Effector memory CD8-positive, alpha-beta T cell (primary cell): Measurements from ENCODE around the gene KBTBD12.

ENCODE experiments used
- ATAC-seq: fragments of 150-1000 bp; cut with Tn5 transposase; replicated peaks from 2 replicates; pipeline ENCODE4 v1.10.0; 2021; ENCODE audit warnings: mild to moderate bottlenecking, moderate library complexity
- DNase-seq, 3 experiments: peaks; one replicate each; pipeline ENCODE4 v3.0.0; 2021
- H3K27ac Mint-ChIP-seq, 2 donors: one replicate each; pipeline ENCODE4 v1.8.0; 2022; ENCODE audit warnings: mild to moderate bottlenecking in 2 of 2, mixed read lengths in 2 of 2, moderate library complexity in 2 of 2
- H3K27me3 Mint-ChIP-seq, 2 donors: one replicate each; pipeline ENCODE4 v1.8.0; 2022; ENCODE audit warnings: mixed read lengths in 2 of 2
- H3K36me3 Mint-ChIP-seq: one replicate; pipeline ENCODE4 v1.8.0; 2022; ENCODE audit warnings: mild to moderate bottlenecking, moderate library complexity, mixed read lengths; ENCODE audit not compliant: insufficient read depth
- H3K4me1 Mint-ChIP-seq, 2 donors: one replicate each; pipeline ENCODE4 v1.8.0; 2022; ENCODE audit warnings: low read depth in 2 of 2, mixed read lengths in 2 of 2
- H3K4me3 Mint-ChIP-seq, 2 donors: one replicate each; pipeline ENCODE4 v1.8.0; 2022; ENCODE audit warnings: mild to moderate bottlenecking in 2 of 2, mixed read lengths in 2 of 2, moderate library complexity in 2 of 2
- H3K9me3 Mint-ChIP-seq, 2 donors: one replicate each; pipeline ENCODE4 v1.8.0; 2022; ENCODE audit warnings: mixed read lengths in 2 of 2

The KBTBD12 gene

GRCh38 chr3:127986803-127987202 is 71.8 kb downstream of the KBTBD12 start:
- Mint-ChIP-seq H3K4me3 (no peak overlapping the region), H3K36me3 (no peaks in the 10 kb centered on the region), H3K27ac (no peak overlapping the region), H3K4me1 (no peaks in the 10 kb centered on the region), H3K27me3 (peaks cover 6 to 37% of the 10 kb centered on the region in 2 donors), H3K9me3 (no peaks in the 10 kb centered on the region)
- no peak for DNase-seq
- ATAC-seq: no peak

GRCh38 chr3:127987309-127987995 is 72.4 kb downstream of the KBTBD12 start:
- H3K4me1 Mint-ChIP-seq: no peaks in the 10 kb centered on the region

GRCh38 chr3:127988770-127989557 is 73.9 kb downstream of the KBTBD12 start:
- Mint-ChIP-seq H3K9me3 (no peaks in the 10 kb centered on the region), H3K36me3 (no peaks in the 10 kb centered on the region), H3K4me3 (no peak overlapping the region), H3K27me3 (peaks cover 6 to 19% of the 10 kb centered on the region in 2 donors), H3K27ac (no peak overlapping the region), H3K4me1 (no peaks in the 10 kb centered on the region)
- ATAC-seq (no peak), DNase-seq (no peak)

More at GRCh38 chr3:127987309-127987995, 72.4 kb downstream of the KBTBD12 start:
- Mint-ChIP-seq H3K4me3 (no peak overlapping the region), H3K36me3 (no peaks in the 10 kb centered on the region), H3K9me3 (no peaks in the 10 kb centered on the region), H3K27me3 (peaks cover 6 to 34% of the 10 kb centered on the region in 2 donors), H3K27ac (no peak overlapping the region)
- ATAC-seq: no peak
- no peak for DNase-seq

- no peaks in the 10 kb centered on the region for H3K9me3 Mint-ChIP-seq
- no peak for ATAC-seq
- H3K27me3 Mint-ChIP-seq: peaks cover 6 to 19% of the 10 kb centered on the region in 2 donors
Measured at GRCh38 chr3:127990051-127990450, 75.0 kb downstream of the KBTBD12 start.

GRCh38 chr3:127990461-127990860 is 75.4 kb downstream of the KBTBD12 start:
- Mint-ChIP-seq H3K4me1 (no peaks in the 10 kb centered on the region), H3K4me3 (no peak overlapping the region), H3K27me3 (peaks cover 6 to 19% of the 10 kb centered on the region in 2 donors)

More at GRCh38 chr3:127990051-127990450, 75.0 kb downstream of the KBTBD12 start:
- H3K4me1 Mint-ChIP-seq: no peaks in the 10 kb centered on the region
- no peak for DNase-seq
- no peak overlapping the region for H3K27ac Mint-ChIP-seq
- H3K4me3 Mint-ChIP-seq: no peak overlapping the region
- H3K36me3 Mint-ChIP-seq: no peaks in the 10 kb centered on the region

GRCh38 chr3:127991251-127991650 is 76.2 kb downstream of the KBTBD12 start:
- H3K27me3 Mint-ChIP-seq: peaks cover 6 to 19% of the 10 kb centered on the region in 2 donors
- no peaks in the 10 kb centered on the region for H3K36me3 Mint-ChIP-seq
- DNase-seq (no peak), ATAC-seq (no peak)
- no peak overlapping the region for H3K27ac Mint-ChIP-seq
- no peaks in the 10 kb centered on the region for H3K9me3 Mint-ChIP-seq
- no peak overlapping the region for H3K4me3 Mint-ChIP-seq
- no peaks in the 10 kb centered on the region for H3K4me1 Mint-ChIP-seq

More at GRCh38 chr3:127990461-127990860, 75.4 kb downstream of the KBTBD12 start:
- no peak for DNase-seq
- H3K9me3 Mint-ChIP-seq: no peaks in the 10 kb centered on the region
- ATAC-seq: no peak
- no peak overlapping the region for H3K27ac Mint-ChIP-seq
- no peaks in the 10 kb centered on the region for H3K36me3 Mint-ChIP-seq

GRCh38 chr3:127991681-127992080 is 76.6 kb downstream of the KBTBD12 start:
- Mint-ChIP-seq H3K4me1 (no peaks in the 10 kb centered on the region), H3K36me3 (no peaks in the 10 kb centered on the region), H3K27ac (no peak overlapping the region), H3K27me3 (peaks cover 6 to 19% of the 10 kb centered on the region in 2 donors), H3K4me3 (no peak overlapping the region), H3K9me3 (no peaks in the 10 kb centered on the region)
- DNase-seq (no peak), ATAC-seq (no peak)

- Mint-ChIP-seq H3K4me1 (no peaks in the 10 kb centered on the region), H3K36me3 (no peaks in the 10 kb centered on the region), H3K9me3 (no peaks in the 10 kb centered on the region), H3K27me3 (peaks cover 8 to 19% of the 10 kb centered on the region in 2 donors), H3K27ac (no peak overlapping the region), H3K4me3 (no peak overlapping the region)
- ATAC-seq (no peak), DNase-seq (no peak)
Measured at GRCh38 chr3:127992127-127992526, 77.1 kb downstream of the KBTBD12 start.

GRCh38 chr3:127994011-127994410 is 79.0 kb downstream of the KBTBD12 start:
- no peaks in the 10 kb centered on the region for H3K4me1 Mint-ChIP-seq
- H3K4me3 Mint-ChIP-seq: no peak overlapping the region
- ATAC-seq: no peak
- H3K27ac Mint-ChIP-seq: no peak overlapping the region
- no peaks in the 10 kb centered on the region for H3K36me3 Mint-ChIP-seq
- H3K9me3 Mint-ChIP-seq: no peaks in the 10 kb centered on the region
- no peak for DNase-seq
- H3K27me3 Mint-ChIP-seq: peaks cover 8 to 22% of the 10 kb centered on the region in 2 donors

GRCh38 chr3:127997016-127997415 is 82.0 kb downstream of the KBTBD12 start:
- no peak overlapping the region for H3K27ac Mint-ChIP-seq
- no peaks in the 10 kb centered on the region for H3K9me3 Mint-ChIP-seq
- peaks cover 16 to 39% of the 10 kb centered on the region in 2 donors for H3K27me3 Mint-ChIP-seq
- no peak for ATAC-seq
- DNase-seq: no peak
- H3K36me3 Mint-ChIP-seq: no peaks in the 10 kb centered on the region
- no peak overlapping the region for H3K4me3 Mint-ChIP-seq
- H3K4me1 Mint-ChIP-seq: no peaks in the 10 kb centered on the region

GRCh38 chr3:127997961-127998360 is 82.9 kb downstream of the KBTBD12 start:
- peaks cover 16 to 41% of the 10 kb centered on the region in 2 donors for H3K27me3 Mint-ChIP-seq
- ATAC-seq: no peak
- no peaks in the 10 kb centered on the region for H3K4me1 Mint-ChIP-seq
- no peak for DNase-seq
- H3K9me3 Mint-ChIP-seq: no peaks in the 10 kb centered on the region
- no peak overlapping the region for H3K27ac Mint-ChIP-seq
- no peaks in the 10 kb centered on the region for H3K36me3 Mint-ChIP-seq
- H3K4me3 Mint-ChIP-seq: no peak overlapping the region

GRCh38 chr3:127998596-127998995 is 83.6 kb downstream of the KBTBD12 start:
- H3K27ac Mint-ChIP-seq: no peak overlapping the region
- H3K4me1 Mint-ChIP-seq: no peaks in the 10 kb centered on the region
- no peaks in the 10 kb centered on the region for H3K9me3 Mint-ChIP-seq
- DNase-seq (no peak), ATAC-seq (no peak)
- H3K36me3 Mint-ChIP-seq: no peaks in the 10 kb centered on the region
- no peak overlapping the region for H3K4me3 Mint-ChIP-seq
- peaks cover 16 to 41% of the 10 kb centered on the region in 2 donors for H3K27me3 Mint-ChIP-seq

- DNase-seq: no peak
- Mint-ChIP-seq H3K4me3 (no peak overlapping the region), H3K27ac (no peak overlapping the region), H3K27me3 (peaks cover 16 to 41% of the 10 kb centered on the region in 2 donors), H3K4me1 (no peaks in the 10 kb centered on the region), H3K9me3 (no peaks in the 10 kb centered on the region), H3K36me3 (no peaks in the 10 kb centered on the region)
- ATAC-seq: no peak
Measured at GRCh38 chr3:127999509-128000106, 84.6 kb downstream of the KBTBD12 start.
